HUES6 (cell line): ENCODE data around the gene NID1.

Experiments used
- H3K27ac ChIP-seq: 2 replicates; pipeline ENCODE4 v1.7.0; 2013; ENCODE audit warnings: low read depth, mild to moderate bottlenecking, low read length, inconsistent platforms
- H3K27me3 ChIP-seq: 2 replicates; pipeline ENCODE4 v1.6.1; 2013; ENCODE audit warnings: low read length; ENCODE audit not compliant: control insufficient read depth, insufficient read depth
- H3K36me3 ChIP-seq: 2 replicates; pipeline ENCODE4 v1.6.1; 2013; ENCODE audit warnings: low read length; ENCODE audit not compliant: control insufficient read depth, insufficient read depth
- H3K4me1 ChIP-seq: 2 replicates; pipeline ENCODE4 v1.6.1; 2013; ENCODE audit warnings: low read length; ENCODE audit not compliant: control insufficient read depth, insufficient read depth
- H3K4me3 ChIP-seq: 2 replicates; pipeline ENCODE4 v1.5.1; 2013; ENCODE audit warnings: low read depth, low read length
- H3K9ac ChIP-seq: one replicate; pipeline ENCODE4 v1.6.1; 2013; ENCODE audit warnings: mild to moderate bottlenecking, low read length
- H3K9me3 ChIP-seq: 2 replicates; pipeline ENCODE4 v1.6.1; 2013; ENCODE audit warnings: low read depth, low read length; ENCODE audit not compliant: control insufficient read depth, insufficient read depth

The NID1 gene

GRCh38 chr1:235943581-235944114, 121.2 kb downstream of the NID1 start:
- no peak overlapping the region for H3K4me3 ChIP-seq
- no peaks in the 10 kb centered on the region for H3K27me3 ChIP-seq
- no peaks in the 10 kb centered on the region for H3K36me3 ChIP-seq
- no peaks in the 10 kb centered on the region for H3K9me3 ChIP-seq
- H3K27ac ChIP-seq = no peak overlapping the region
- no peaks in the 10 kb centered on the region for H3K4me1 ChIP-seq
- no peak overlapping the region for H3K9ac ChIP-seq

GRCh38 chr1:235942979-235943575, 121.8 kb downstream of the NID1 start:
- H3K27ac ChIP-seq = no peak overlapping the region
- H3K4me1 ChIP-seq = no peaks in the 10 kb centered on the region
- H3K4me3 ChIP-seq = no peak overlapping the region
- no peak overlapping the region for H3K9ac ChIP-seq
- no peaks in the 10 kb centered on the region for H3K27me3 ChIP-seq
- no peaks in the 10 kb centered on the region for H3K9me3 ChIP-seq
- H3K36me3 ChIP-seq = no peaks in the 10 kb centered on the region

GRCh38 chr1:235942625-235942934, 122.3 kb downstream of the NID1 start:
- Histone ChIP-seq H3K27me3 (no peaks in the 10 kb centered on the region), H3K9me3 (no peaks in the 10 kb centered on the region), H3K4me1 (no peaks in the 10 kb centered on the region), H3K36me3 (no peaks in the 10 kb centered on the region), H3K9ac (no peak overlapping the region), H3K27ac (no peak overlapping the region), H3K4me3 (no peak overlapping the region)

- Histone ChIP-seq H3K27ac (no peak overlapping the region), H3K36me3 (no peaks in the 10 kb centered on the region), H3K27me3 (no peaks in the 10 kb centered on the region), H3K9ac (no peak overlapping the region), H3K4me1 (no peaks in the 10 kb centered on the region), H3K4me3 (no peak overlapping the region), H3K9me3 (no peaks in the 10 kb centered on the region)
These were observed 122.8 kb downstream of the NID1 start for GRCh38 chr1:235941876-235942624.

GRCh38 chr1:235940285-235940684, 124.6 kb downstream of the NID1 start:
- H3K4me3 ChIP-seq = no peak overlapping the region
- H3K36me3 ChIP-seq = no peaks in the 10 kb centered on the region
- no peak overlapping the region for H3K9ac ChIP-seq
- no peaks in the 10 kb centered on the region for H3K27me3 ChIP-seq
- no peak overlapping the region for H3K27ac ChIP-seq
- no peaks in the 10 kb centered on the region for H3K9me3 ChIP-seq
- H3K4me1 ChIP-seq = no peaks in the 10 kb centered on the region

- no peaks in the 10 kb centered on the region for H3K36me3 ChIP-seq
- H3K9ac ChIP-seq = no peak overlapping the region
- H3K27me3 ChIP-seq = no peaks in the 10 kb centered on the region
- H3K4me3 ChIP-seq = no peak overlapping the region
- no peaks in the 10 kb centered on the region for H3K4me1 ChIP-seq
- H3K9me3 ChIP-seq = no peaks in the 10 kb centered on the region
- no peak overlapping the region for H3K27ac ChIP-seq
These were observed 125.5 kb downstream of the NID1 start for GRCh38 chr1:235939480-235939775.

GRCh38 chr1:235938709-235939479, 126.0 kb downstream of the NID1 start:
- Histone ChIP-seq H3K27ac (no peak overlapping the region), H3K4me3 (no peak overlapping the region), H3K9me3 (no peaks in the 10 kb centered on the region), H3K9ac (no peak overlapping the region), H3K4me1 (no peaks in the 10 kb centered on the region), H3K27me3 (no peaks in the 10 kb centered on the region), H3K36me3 (no peaks in the 10 kb centered on the region)

GRCh38 chr1:235937123-235937522, 127.8 kb downstream of the NID1 start:
- H3K4me1 ChIP-seq = no peaks in the 10 kb centered on the region
- no peak overlapping the region for H3K9ac ChIP-seq
- no peaks in the 10 kb centered on the region for H3K36me3 ChIP-seq
- no peak overlapping the region for H3K4me3 ChIP-seq
- H3K27ac ChIP-seq = no peak overlapping the region
- no peaks in the 10 kb centered on the region for H3K27me3 ChIP-seq
- H3K9me3 ChIP-seq = no peaks in the 10 kb centered on the region

- H3K4me3 ChIP-seq = no peak overlapping the region
- H3K9me3 ChIP-seq = no peaks in the 10 kb centered on the region
- H3K36me3 ChIP-seq = no peaks in the 10 kb centered on the region
- H3K27me3 ChIP-seq = no peaks in the 10 kb centered on the region
- no peak overlapping the region for H3K9ac ChIP-seq
- H3K27ac ChIP-seq = no peak overlapping the region
- H3K4me1 ChIP-seq = no peaks in the 10 kb centered on the region
These were observed 129.4 kb downstream of the NID1 start for GRCh38 chr1:235935235-235936225.

GRCh38 chr1:235933766-235934116, 131.1 kb downstream of the NID1 start:
- Histone ChIP-seq H3K4me1 (no peaks in the 10 kb centered on the region), H3K9me3 (no peaks in the 10 kb centered on the region), H3K9ac (no peak overlapping the region), H3K27ac (no peak overlapping the region), H3K27me3 (no peaks in the 10 kb centered on the region), H3K4me3 (no peak overlapping the region), H3K36me3 (no peaks in the 10 kb centered on the region)
